GM23338 (cell line): ENCODE measurements around the gene EXPH5. TPM values are rescaled to one million over a fixed set of nuclear protein-coding genes. Genes with fewer than 3 reads are reported as not detected.

ENCODE experiments used
- ATAC-seq: fragments of 200-7000 bp; cut with Tn5 transposase; 3 replicates; pipeline ENCODE4 v1.9.1; 2020
- DNase-seq: peaks from one replicate; pipeline ENCODE4 v3.0.0-alpha.2; 2015; ENCODE audit warnings: low spot score
- H2AFZ ChIP-seq: fragments of 200-600 bp; sonication (generic); 2 replicates; pipeline ENCODE4 v1.8.0; 2016; ENCODE audit warnings: antibody characterized with exemption, mild to moderate bottlenecking, moderate library complexity
- H3F3A ChIP-seq: fragments of 200-600 bp; sonication (generic); replicated peaks from 2 replicates; pipeline ENCODE4 v1.8.0; 2017; ENCODE audit warnings: antibody characterized with exemption, mixed run types, low read depth
- H3K27ac ChIP-seq: fragments of 200-600 bp; sonication (generic); 2 replicates; pipeline ENCODE4 v1.6.1; 2016; ENCODE audit warnings: low read depth
- H3K27me3 ChIP-seq: fragments of 200-600 bp; sonication (generic); 2 replicates; pipeline ENCODE4 v1.8.0; 2016; ENCODE audit warnings: mild to moderate bottlenecking, mixed run types, moderate library complexity; ENCODE audit not compliant: insufficient read depth
- H3K36me3 ChIP-seq: fragments of 200-600 bp; sonication (generic); 2 replicates; pipeline ENCODE4 v1.8.0; 2016; ENCODE audit warnings: mild to moderate bottlenecking; ENCODE audit not compliant: insufficient read depth
- H3K4me1 ChIP-seq: fragments of 200-600 bp; sonication (generic); 2 replicates; pipeline ENCODE4 v1.8.0; 2016; ENCODE audit warnings: mild to moderate bottlenecking, moderate library complexity; ENCODE audit not compliant: insufficient read depth
- H3K4me2 ChIP-seq: fragments of 200-600 bp; sonication (generic); 2 replicates; pipeline ENCODE4 v1.7.1; 2017; ENCODE audit warnings: mixed run types
- H3K4me3 ChIP-seq: fragments of 200-600 bp; sonication (generic); 2 replicates; pipeline ENCODE4 v1.6.1; 2016; ENCODE audit warnings: mixed run types
- H3K79me2 ChIP-seq: fragments of 200-600 bp; sonication (generic); replicated peaks from 2 replicates; pipeline ENCODE4 v1.8.0; 2017; ENCODE audit warnings: mild to moderate bottlenecking; ENCODE audit not compliant: insufficient read depth
- H3K9me2 ChIP-seq: fragments of 200-600 bp; sonication (generic); 2 replicates; pipeline ENCODE4 v1.8.0; 2017; ENCODE audit not compliant: insufficient read depth
- H4K20me1 ChIP-seq: fragments of 200-600 bp; sonication (generic); replicated peaks from 2 replicates; pipeline ENCODE4 v1.8.0; 2017; ENCODE audit warnings: mild to moderate bottlenecking; ENCODE audit not compliant: insufficient read depth
- H3K27ac Mint-ChIP-seq: 2 replicates; pipeline ENCODE4 v1.8.0; 2020; ENCODE audit warnings: inconsistent platforms, mild to moderate bottlenecking, moderate library complexity, mixed read lengths
- H3K27me3 Mint-ChIP-seq: 3 replicates; pipeline ENCODE4 v1.8.0; 2022; ENCODE audit warnings: low read depth, mild to moderate bottlenecking, moderate library complexity, mixed read lengths, inconsistent platforms; ENCODE audit not compliant: insufficient read depth, poor library complexity
- H3K36me3 Mint-ChIP-seq: 3 replicates; pipeline ENCODE4 v1.8.0; 2021; ENCODE audit warnings: low read depth, mild to moderate bottlenecking, inconsistent platforms, moderate library complexity, mixed read lengths
- H3K4me1 Mint-ChIP-seq: 3 replicates; pipeline ENCODE4 v1.8.0; 2020; ENCODE audit warnings: mild to moderate bottlenecking, inconsistent platforms, mixed read lengths
- H3K4me3 Mint-ChIP-seq: 3 replicates; pipeline ENCODE4 v1.8.0; 2021; ENCODE audit warnings: moderate library complexity, mild to moderate bottlenecking, inconsistent platforms, mixed read lengths
- H3K9me3 Mint-ChIP-seq: 3 replicates; pipeline ENCODE4 v1.8.0; 2020; ENCODE audit warnings: moderate library complexity, mild to moderate bottlenecking, inconsistent platforms, mixed read lengths
- CTCF ChIP-seq, 2 experiments: fragments of 200-600 bp in 1 of 2; sonication (generic) in 1 of 2; conservative IDR thresholded peaks; 2 replicates each; pipeline versions ENCODE4 v1.5.1 to v1.6.1; 2016 to 2017; ENCODE audit warnings: antibody characterized with exemption in 2 of 2, low read depth in 2 of 2, mild to moderate bottlenecking in 2 of 2, moderate library complexity in 1 of 2
- EZH2 ChIP-seq: fragments of 200-600 bp; sonication (generic); IDR thresholded peaks from one replicate; pipeline ENCODE4 v1.8.0; 2017; ENCODE audit warnings: antibody characterized with exemption, mild to moderate bottlenecking, low read depth; ENCODE audit not compliant: unreplicated experiment
- EZH2phosphoT487 ChIP-seq: fragments of 200-600 bp; sonication (generic); IDR thresholded peaks from one replicate; pipeline ENCODE4 v1.8.1; 2018; ENCODE audit warnings: antibody characterized with exemption; ENCODE audit not compliant: unreplicated experiment
- JUNB ChIP-seq: IDR thresholded peaks from one replicate; pipeline ENCODE4 v1.6.1; 2016; ENCODE audit warnings: antibody characterized with exemption; ENCODE audit not compliant: unreplicated experiment
- NANOG ChIP-seq: IDR thresholded peaks from 2 replicates; pipeline ENCODE4 v1.6.1; 2016; ENCODE audit warnings: antibody characterized with exemption, borderline replicate concordance
- POLR2AphosphoS5 ChIP-seq: IDR thresholded peaks from 2 replicates; pipeline ENCODE4 v1.6.1; 2016; ENCODE audit warnings: antibody characterized with exemption, low read depth
- STAT1 ChIP-seq: IDR thresholded peaks from one replicate; pipeline ENCODE4 v1.6.1; 2016; ENCODE audit warnings: antibody characterized with exemption; ENCODE audit not compliant: unreplicated experiment
- ZNF114 ChIP-seq: fragments of 250-450 bp; sonication (Bioruptor Pico); IDR thresholded peaks from 2 replicates; pipeline ENCODE4 v1.5.0; 2020; ENCODE audit warnings: mild to moderate bottlenecking, moderate library complexity
- polyA plus RNA-seq: library from polyadenylated mRNA; unstranded; fragments of >200 nt; fragmentation: Nextera tagmentation; extraction: Ambion mirVana; gene quantifications from 2 replicates; pipeline ENCODE4 v1.2.1, GENCODE V29; 2016
- total RNA-seq: library from RNA; depleted of rRNA; stranded (reverse); fragments of >200 nt; shearing (Covaris generic); gene quantifications from 2 replicates; pipeline ENCODE4 v1.2.3, GENCODE V29; 2014

The EXPH5 gene
- total and polyA plus RNA-seq, 2 experiments from 2014 or later = 3.6 to 12.6 TPM

GRCh38 chr11:108608548-108608947 is 15.0 kb upstream of the EXPH5 start:
- H4K20me1 ChIP-seq = no peaks in the 10 kb centered on the region
- no peaks in the 10 kb centered on the region for H3K36me3 Mint-ChIP-seq

GRCh38 chr11:108606495-108607160 is 13.1 kb upstream of the EXPH5 start:
- Histone ChIP-seq H3K27ac (no peak overlapping the region), H3K4me1 (peaks cover 8% of the 10 kb centered on the region), H3K27me3 (no peaks in the 10 kb centered on the region), H3K9me2 (peaks cover 10% of the 10 kb centered on the region; the same call in 1 of the 2 replicates), H3K4me2 (no peak overlapping the region), H3K4me3 (no peak overlapping the region), H4K20me1 (no peaks in the 10 kb centered on the region), H3F3A (no peaks in the 10 kb centered on the region), H3K79me2 (no peaks in the 10 kb centered on the region), H3K36me3 (no peaks in the 10 kb centered on the region), H2AFZ (no peak overlapping the region)
- H3K27ac Mint-ChIP-seq = no peak overlapping the region
- H3K36me3 Mint-ChIP-seq = no peaks in the 10 kb centered on the region
- H3K27me3 Mint-ChIP-seq = peaks cover 8% of the 10 kb centered on the region
- no peaks in the 10 kb centered on the region for H3K9me3 Mint-ChIP-seq
- ATAC-seq = no peak
- TF ChIP-seq CTCF (conservative IDR thresholded peaks at IDR 0.05; ENCODE audit: low read depth in 2 of 2) = no peak
- no peak for TF ChIP-seq NANOG
- no peak for TF ChIP-seq JUNB
- no peak for TF ChIP-seq STAT1
- TF ChIP-seq POLR2AphosphoS5 = no peak
- TF ChIP-seq EZH2 = no peak
- no peak for TF ChIP-seq ZNF114
- H3K4me1 Mint-ChIP-seq = peaks cover 7% of the 10 kb centered on the region; the same call in 1 of the 3 replicates
- no peak overlapping the region for H3K4me3 Mint-ChIP-seq
- DNase-seq = no peak

More at GRCh38 chr11:108608548-108608947, 15.0 kb upstream of the EXPH5 start:
- no peaks in the 10 kb centered on the region for H3K9me3 Mint-ChIP-seq
- H3K4me3 ChIP-seq = no peak overlapping the region
- H2AFZ ChIP-seq = no peak overlapping the region
- DNase-seq (peak; percentile 29), ATAC-seq (no peak)
- H3K4me3 Mint-ChIP-seq = no peak overlapping the region
- no peak overlapping the region for H3K4me2 ChIP-seq
- peaks cover 6% of the 10 kb centered on the region for H3K27me3 Mint-ChIP-seq
- H3K27me3 ChIP-seq = no peaks in the 10 kb centered on the region
- no peak overlapping the region for H3K27ac ChIP-seq
- peaks cover 9% of the 10 kb centered on the region; the same call in 1 of the 2 replicates for H3K9me2 ChIP-seq
- no peaks in the 10 kb centered on the region for H3K36me3 ChIP-seq
- H3K4me1 Mint-ChIP-seq = peaks cover 4% of the 10 kb centered on the region; the same call in 1 of the 3 replicates
- TF ChIP-seq NANOG (no peak), EZH2phosphoT487 (no peak), ZNF114 (no peak), CTCF (conservative IDR thresholded peaks at IDR 0.05; ENCODE audit: low read depth in 2 of 2) (no peak)
- H3K79me2 ChIP-seq = no peaks in the 10 kb centered on the region
- H3F3A ChIP-seq = no peaks in the 10 kb centered on the region
- no peak overlapping the region for H3K27ac Mint-ChIP-seq
- peaks cover 8% of the 10 kb centered on the region for H3K4me1 ChIP-seq
